ENCODE data around the gene NAE1.
"Not testable (repeated sequence)": the region's sequence is repeated elsewhere in the genome, so short reads cannot be mapped to it uniquely, and the experiment has no call there.

The NAE1 gene

GRCh38 chr16:66809765-66810164 lies 21.0 kb downstream of the NAE1 start:
- H3K27ac ChIP-seq: no peak overlapping the region
- TF ChIP-seq ZFX (IDR thresholded peaks at IDR 0.05): no peak
- TF ChIP-seq, protein P1, sequence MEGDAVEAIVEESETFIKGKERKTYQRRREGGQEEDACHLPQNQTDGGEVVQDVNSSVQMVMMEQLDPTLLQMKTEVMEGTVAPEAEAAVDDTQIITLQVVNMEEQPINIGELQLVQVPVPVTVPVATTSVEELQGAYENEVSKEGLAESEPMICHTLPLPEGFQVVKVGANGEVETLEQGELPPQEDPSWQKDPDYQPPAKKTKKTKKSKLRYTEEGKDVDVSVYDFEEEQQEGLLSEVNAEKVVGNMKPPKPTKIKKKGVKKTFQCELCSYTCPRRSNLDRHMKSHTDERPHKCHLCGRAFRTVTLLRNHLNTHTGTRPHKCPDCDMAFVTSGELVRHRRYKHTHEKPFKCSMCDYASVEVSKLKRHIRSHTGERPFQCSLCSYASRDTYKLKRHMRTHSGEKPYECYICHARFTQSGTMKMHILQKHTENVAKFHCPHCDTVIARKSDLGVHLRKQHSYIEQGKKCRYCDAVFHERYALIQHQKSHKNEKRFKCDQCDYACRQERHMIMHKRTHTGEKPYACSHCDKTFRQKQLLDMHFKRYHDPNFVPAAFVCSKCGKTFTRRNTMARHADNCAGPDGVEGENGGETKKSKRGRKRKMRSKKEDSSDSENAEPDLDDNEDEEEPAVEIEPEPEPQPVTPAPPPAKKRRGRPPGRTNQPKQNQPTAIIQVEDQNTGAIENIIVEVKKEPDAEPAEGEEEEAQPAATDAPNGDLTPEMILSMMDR (conservative IDR thresholded peaks at IDR 0.05): no peak

GRCh38 chr16:66802159-66802558 lies 28.6 kb downstream of the NAE1 start:
- no peak overlapping the region for H3K27ac ChIP-seq
- no peak for TF ChIP-seq ZFX (IDR thresholded peaks at IDR 0.05)
- TF ChIP-seq, protein P1 (conservative IDR thresholded peaks at IDR 0.05): no peak

DNA sequence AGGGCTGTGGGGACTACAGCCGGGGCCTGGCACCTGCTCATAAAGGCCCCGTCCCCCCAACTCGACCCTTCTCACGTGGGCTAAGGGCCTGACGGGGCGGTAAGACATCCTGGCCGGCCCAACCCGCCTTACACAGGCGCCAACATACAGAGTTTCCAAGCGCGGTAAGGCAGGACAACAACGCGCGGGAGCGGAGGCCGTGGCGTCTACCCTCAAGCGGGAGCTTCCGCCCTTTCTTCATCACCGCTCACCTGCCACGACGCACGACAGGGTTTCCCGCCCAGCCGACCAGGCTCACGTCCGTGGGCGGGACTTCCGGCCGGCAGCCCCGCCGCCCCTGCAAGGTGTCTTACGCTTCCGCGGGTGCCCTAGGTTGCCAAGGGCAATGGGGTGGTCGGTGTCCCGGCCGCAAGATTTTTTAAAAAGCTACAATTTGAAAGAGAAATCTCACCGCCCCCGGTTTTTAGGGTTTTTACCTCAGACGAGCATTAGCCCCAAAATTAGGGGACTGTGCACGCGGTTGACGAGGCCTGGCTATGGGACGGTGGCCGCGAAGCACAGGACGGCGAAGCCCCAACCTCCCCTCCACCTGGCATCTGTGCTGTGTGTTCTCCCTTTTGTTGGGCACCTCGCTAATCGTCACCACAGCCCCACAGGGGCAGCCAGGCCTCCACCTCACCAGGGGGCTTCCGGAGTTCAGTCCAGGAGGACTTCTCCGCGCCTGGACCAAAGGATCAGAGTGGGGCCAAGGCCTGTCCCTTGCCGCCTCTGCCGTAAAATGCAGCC lies 29.3 kb downstream of the NAE1 start, which contains the start of gene TERB1:
Gene TERB1 (minus strand): TSS at position 265 of the 786 bp plus-strand sequence. CDS start 4,786 bp downstream, outside the sequence.
- TF ChIP-seq ZFX (IDR thresholded peaks at IDR 0.05): no peak
- TF ChIP-seq, protein P1 (conservative IDR thresholded peaks at IDR 0.05): no peak
- no peak within 1 kb of the TSS for H3K27ac ChIP-seq

DNA sequence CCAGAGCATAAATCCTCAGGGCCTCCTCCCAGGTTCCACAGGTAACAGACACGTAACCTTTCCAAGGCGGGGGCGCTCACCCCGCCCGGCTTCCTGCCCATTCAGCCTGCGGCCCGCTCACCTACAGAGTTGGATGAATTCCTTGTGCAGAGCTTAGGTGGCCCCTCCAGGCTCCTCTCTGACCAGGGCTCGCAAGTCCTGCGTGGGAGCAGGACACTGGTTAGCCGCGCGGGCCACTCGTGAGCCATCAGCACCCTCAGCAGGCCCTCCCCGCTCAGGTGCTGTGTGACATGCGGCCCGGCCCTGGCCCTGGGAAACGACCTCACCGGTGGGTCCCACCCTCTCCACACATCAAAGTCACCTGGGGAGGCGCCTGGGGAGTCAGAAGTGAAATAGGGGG lies 29.9 kb downstream of the NAE1 start:
- no peak for TF ChIP-seq ZFX (IDR thresholded peaks at IDR 0.05)
- TF ChIP-seq, protein P1 (conservative IDR thresholded peaks at IDR 0.05): no peak
- H3K27ac ChIP-seq: no peak overlapping the region

- TF ChIP-seq ZFX (IDR thresholded peaks at IDR 0.05): no peak
- TF ChIP-seq, protein P1 (conservative IDR thresholded peaks at IDR 0.05): no peak
- no peak overlapping the region for H3K27ac ChIP-seq
Observed at GRCh38 chr16:66798161-66798560, 32.6 kb downstream of the NAE1 start.

DNA sequence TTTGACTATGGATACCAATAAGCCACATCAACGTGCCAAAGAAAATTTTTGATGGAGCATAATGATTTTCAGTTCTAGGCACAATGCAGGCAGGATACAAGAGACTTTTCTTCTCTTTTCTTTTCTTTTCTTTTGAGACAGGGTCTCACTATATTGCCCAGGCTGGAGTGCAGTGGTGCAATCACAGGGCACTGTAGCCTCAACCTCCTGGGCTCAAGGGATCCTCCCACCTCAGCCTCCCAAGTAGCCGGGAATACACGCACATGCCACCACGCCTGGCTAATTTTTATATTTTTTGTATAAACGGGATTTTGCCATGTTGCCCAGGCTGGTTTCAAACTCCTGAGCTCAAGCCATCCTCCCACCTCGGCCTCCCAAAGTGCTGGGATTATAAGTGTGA lies 36.8 kb downstream of the NAE1 start:
- not testable (repeated sequence) for H3K27ac ChIP-seq

- no peak overlapping the region for H3K27ac ChIP-seq
- TF ChIP-seq ZFX (IDR thresholded peaks at IDR 0.05): no peak
Observed at GRCh38 chr16:66790130-66790733, 40.5 kb downstream of the NAE1 start.

DNA sequence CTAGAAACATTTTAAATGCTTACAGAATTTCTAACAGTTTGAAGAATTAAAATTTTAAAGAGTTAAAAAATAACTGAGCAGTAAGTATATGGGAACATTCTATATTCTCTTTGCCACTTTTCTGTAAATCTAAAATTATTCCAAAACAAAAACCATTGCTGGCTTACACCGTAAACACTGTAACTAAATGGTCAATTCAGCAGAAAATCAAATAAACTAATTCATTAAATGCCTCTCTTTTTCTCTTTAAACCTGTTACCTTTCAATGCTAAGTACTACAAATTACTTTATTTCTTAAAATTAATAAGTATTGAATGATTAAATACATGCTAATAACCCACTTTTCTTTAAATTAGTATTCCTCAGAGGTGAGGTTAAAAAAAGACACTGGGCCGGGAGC lies 43.3 kb downstream of the NAE1 start:
- TF ChIP-seq, protein P1 (conservative IDR thresholded peaks at IDR 0.05): no peak
- no peak for TF ChIP-seq ZFX (IDR thresholded peaks at IDR 0.05)
- no peak overlapping the region for H3K27ac ChIP-seq

Data from C4-2B (cell line).